T-helper 22 cell (primary cell): ENCODE data around the gene MAGIX.

Source experiments
- DNase-seq: peaks from one replicate; pipeline ENCODE4 v3.0.0-alpha.2; 2020; ENCODE audit warnings: low read depth

MAGIX gene

DNA sequence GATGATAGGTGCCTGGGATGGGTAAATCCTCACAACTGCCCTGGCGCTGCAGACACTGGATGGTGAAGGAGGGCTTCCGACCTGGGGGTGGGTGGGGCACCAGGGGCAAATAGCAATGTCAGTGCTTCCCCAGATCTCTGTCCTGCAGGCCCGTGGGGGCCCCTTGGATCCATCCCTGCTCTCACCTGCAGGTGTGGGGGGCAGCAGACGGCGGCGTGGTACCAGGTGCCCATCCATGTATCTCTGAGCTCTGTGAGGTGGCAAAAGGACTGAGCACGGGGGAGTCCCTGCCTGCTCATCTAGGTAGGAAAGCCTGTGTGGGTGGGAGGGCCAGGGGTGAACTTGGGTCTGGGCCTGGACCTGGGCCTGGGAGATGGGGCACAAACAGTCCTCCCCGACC lies 44.0 kb downstream of the MAGIX start:
- no peak for DNase-seq

DNA sequence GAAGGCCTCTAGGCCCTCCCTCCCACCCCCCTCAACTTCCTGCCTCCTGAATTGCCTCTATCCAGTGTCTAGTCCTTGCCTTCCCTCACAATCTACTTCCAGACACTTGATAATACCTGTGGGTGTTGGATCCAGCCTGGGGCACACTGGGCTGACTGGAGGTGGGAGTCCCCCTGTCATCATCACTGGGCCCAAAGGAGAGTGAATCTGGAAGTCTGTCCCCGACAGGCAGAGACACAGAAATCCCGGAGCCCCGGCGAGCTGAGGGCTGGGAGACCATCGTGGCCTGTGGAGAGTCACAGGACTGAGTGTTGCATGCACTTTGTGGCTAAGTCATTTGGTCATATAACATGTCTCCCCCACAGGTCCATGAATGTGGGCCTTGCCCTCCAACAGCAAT lies 45.8 kb downstream of the MAGIX start:
- DNase-seq: no peak

DNA sequence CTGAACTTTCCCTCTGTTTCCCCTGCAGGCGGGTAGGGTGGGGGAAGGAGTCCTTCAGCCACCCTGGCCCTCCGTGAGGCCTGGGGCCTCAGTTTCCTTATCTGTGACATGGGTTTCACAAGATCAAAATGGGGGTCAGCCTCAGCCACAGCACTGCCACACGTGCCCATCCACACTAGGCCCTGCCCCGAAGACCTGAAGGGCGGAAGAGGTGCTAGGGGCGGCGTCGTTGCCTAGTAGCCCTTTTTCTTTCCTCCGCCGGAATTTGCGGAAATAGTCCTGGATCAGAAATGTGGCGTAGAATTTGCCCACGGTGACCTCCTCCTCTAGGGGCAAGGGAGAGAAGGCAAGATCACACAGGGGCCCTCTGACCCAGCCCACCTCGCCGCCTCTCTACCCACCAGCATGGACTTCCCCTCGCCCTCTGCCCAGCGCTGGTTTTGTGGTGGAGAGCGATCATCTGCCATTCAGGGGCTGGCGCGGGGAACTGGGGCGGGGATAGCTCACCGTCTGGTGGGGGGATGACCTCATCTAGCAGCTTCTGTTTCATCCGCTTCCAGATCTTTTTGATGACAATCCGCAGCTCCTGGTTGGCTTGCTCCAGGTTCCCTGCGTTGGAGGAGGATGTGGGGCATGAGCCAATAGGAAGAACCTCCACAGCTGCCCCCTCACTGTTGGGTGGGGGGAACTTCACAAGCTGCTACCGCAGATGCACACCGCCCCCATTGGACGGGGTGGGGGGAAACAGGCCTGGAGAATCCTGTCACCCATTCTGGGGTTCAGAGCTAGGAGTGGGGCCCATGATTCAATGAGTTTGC lies 47.1 kb downstream of the MAGIX start:
- DNase-seq: no peak

DNA sequence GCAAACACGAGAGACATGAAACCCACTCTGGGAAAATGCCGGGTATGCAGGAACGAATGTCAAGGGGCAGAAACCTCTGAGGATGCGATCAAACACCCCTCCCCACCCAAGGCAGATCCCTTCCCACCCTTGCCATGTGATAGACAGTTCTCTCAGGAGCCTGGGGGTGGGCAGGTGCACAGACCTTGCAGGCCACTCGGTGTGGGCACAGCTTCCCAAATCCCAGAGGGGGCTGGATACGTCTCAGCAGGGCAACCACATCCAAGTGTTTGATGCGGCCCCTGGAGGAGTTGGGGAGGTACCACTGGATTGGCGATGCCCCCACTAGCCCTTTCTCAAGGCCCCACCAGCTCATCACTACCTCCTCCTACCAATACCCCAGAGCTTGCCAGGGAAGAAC lies 47.8 kb downstream of the MAGIX start:
- no peak for DNase-seq

DNA sequence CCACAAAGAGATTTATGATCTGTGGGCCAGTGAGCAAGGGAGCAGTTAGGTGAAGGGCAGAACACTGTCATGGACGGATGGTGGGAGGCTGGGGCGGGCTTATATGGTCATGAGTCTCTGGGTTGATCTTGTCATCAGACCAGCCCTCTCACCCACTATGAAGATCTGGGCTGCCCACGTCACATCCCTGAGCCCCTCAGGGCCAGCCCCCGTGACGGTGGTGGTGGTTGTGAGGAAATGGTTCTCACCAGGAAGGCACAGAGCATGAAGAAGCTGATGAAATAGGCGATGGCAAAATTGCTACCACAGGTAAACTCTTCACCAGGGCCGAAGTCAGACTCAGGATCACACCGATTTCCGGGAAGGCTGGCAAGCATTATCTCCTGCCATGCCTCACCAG lies 48.5 kb downstream of the MAGIX start:
- DNase-seq: no peak

DNA sequence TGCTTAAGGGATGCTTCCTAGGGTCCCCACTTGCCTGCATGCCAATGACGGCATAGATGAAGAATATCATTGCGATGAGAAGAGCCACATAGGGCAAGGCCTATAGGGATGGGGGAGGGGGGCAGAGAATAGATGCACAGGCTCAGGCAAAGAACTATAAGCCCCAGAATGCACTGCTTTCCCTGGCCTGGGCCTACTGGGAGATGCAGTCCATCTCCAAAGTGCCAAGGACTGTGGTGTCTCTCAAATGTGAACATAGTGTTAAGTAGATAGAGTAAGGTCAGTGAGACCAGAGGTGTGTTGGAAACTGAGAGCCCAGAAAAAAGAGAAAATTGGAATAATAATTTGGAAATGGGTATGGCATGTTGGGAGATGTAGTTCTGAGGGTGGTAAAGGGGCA lies 49.7 kb downstream of the MAGIX start:
- no peak for DNase-seq

DNA sequence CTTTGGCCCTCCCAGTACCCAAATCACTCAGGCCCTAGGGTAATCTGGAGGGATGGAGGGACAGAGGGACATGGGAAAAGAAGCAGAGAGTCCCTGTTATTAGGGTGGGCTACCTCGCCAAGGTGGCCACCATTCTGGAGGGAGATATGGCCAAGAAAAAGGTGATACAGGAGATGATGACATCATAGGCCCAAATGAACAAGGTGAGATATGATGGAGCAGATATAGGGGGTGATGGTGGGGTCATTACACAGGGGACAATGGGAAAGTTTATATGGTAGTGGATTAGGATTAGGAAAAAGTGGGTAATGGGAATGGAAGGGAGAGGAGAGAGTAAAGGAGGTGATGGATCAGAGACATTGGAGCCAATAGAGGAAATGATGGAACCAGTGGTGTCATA lies 50.3 kb downstream of the MAGIX start:
- DNase-seq: no peak

DNA sequence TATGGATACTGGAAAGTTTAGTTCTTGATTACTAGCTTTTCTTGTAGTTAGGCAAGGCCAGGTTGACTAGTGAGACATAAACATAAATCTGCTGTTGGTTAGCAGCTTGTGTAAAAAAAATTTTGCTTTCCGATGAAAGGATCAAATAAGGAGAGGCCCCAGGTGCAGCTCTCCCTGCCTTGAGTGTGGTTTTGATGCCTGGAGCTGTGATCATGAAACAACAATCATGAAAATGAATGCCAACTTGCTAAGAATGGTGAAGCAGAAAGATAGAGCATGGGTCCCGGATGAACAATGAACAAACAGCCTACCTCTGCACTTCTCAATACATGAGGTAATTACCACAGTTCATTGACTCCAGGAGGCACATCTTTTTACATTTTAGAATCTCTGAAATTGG lies 51.9 kb downstream of the MAGIX start:
- DNase-seq: no peak

DNA sequence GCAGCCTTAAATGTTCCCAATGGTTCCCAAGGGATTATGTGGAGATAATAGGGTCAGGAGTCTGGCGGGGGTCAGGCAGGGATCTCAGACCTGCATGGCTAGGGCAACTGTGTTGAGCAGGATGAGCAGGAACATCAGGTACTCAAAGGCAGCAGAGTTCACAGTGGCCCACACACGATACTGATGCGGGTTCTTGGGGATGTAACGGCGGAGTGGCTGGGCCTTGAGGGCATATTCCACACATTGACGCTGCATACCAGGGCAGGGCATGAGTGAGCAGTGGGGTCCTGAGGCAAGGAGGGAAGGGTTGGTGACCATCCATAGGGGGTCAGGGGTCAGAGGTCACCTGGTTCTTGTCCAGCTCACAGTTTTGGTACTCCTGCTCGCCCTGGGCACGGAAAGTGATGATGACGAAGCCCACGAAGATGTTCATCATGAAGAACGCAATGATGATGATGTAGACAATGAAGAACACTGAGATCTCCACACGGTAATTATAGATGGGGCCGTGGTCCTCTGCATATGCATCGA lies 52.5 kb downstream of the MAGIX start:
- DNase-seq: no peak
